NCI-H460 (cell line): ENCODE results near the gene SLC26A4. TPM values are rescaled to one million over a fixed set of nuclear protein-coding genes. Genes with fewer than 3 reads are reported as not detected.

ENCODE experiments used
- DNase-seq: peaks from one replicate; pipeline ENCODE4 v3.0.0-alpha.2; 2016; ENCODE audit warnings: low read depth; ENCODE audit errors: extremely low read depth
- total RNA-seq: library from RNA; depleted of rRNA; stranded (reverse); fragments of >200 nt; shearing (Covaris generic); gene quantifications from 2 replicates; pipeline ENCODE4 v1.2.3, GENCODE V29; 2014

Gene SLC26A4
- total RNA-seq, 1 experiment from 2014 or later: 0.22 TPM

DNA sequence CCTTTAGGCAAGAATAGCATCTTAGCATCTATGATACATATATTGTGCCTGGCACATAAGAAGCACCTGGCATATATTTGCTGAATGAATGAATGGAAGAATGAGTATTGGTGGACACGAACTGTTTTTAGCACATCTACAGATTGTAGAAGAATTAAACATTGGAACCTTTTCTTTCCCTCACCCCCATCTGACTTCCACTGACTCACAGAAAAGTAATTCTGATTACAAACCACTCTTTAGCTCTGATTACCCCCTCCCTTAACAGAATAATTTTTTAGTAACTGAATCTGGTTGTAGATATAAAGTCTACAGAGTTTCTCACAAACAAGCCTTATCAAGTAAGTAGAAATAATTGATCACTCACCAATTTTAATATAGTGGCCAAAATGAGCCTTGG, 31.9 kb downstream of the SLC26A4 start:
- DNase-seq: no peak

- DNase-seq: no peak
These were observed 32.8 kb downstream of the SLC26A4 start for GRCh38 chr7:107693396-107693795.

- DNase-seq: no peak
These were observed 33.8 kb downstream of the SLC26A4 start for GRCh38 chr7:107694386-107694785.

DNA sequence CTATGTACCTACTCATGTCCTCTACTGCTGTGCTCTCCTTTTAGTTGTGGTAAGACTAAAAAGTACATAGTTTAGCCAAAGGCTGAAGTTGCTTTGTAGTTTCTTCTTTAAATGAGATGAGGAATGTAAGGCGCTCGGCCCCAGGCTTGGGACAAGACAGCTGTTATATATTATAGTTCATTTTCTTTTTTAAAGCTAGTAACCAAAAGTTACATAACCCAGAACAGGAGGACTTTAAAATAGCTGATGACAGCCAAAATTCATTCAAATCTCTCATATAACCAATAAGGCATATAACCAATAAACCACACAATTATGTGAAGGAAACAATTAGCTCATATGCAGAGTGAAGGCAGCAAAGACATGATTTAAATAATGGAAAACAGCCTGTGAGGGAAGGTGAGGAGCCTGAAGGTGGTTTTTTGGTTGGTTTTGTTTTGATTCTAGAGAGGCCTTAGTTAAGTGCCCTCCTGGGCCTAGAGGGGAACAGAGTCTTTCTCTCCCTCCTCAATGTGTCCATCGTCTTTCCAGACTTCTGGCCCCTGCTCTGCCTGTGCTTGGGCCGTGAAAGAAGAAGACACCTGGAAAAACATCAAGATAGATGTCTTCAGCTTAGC, 35.8 kb downstream of the SLC26A4 start:
- DNase-seq: no peak

- DNase-seq: no peak
These were observed 36.9 kb downstream of the SLC26A4 start for GRCh38 chr7:107697321-107698049.

- no peak for DNase-seq
These were observed 39.9 kb downstream of the SLC26A4 start for GRCh38 chr7:107700570-107700969.

GRCh38 chr7:107701191-107701590, 40.6 kb downstream of the SLC26A4 start:
- DNase-seq: no peak

DNA sequence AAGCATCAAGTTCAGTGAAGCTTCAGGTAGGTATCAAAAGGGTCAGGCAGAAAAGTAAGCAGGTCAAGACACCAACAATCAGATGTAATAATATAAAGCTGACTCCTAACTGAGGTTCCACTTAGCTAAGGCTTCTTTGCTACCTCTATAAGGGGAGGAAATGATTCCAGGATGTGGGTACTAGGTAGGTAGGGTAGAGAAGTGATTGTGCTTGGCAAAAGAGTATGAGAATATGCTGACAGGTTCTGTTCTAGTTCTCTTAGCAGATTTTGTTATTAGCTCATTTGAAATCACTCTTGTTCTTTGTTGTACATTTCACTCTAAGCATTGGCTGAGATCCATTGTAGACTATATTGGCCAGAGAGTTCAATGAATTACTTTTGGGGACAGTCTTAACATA, 42.6 kb downstream of the SLC26A4 start:
- DNase-seq: no peak

DNA sequence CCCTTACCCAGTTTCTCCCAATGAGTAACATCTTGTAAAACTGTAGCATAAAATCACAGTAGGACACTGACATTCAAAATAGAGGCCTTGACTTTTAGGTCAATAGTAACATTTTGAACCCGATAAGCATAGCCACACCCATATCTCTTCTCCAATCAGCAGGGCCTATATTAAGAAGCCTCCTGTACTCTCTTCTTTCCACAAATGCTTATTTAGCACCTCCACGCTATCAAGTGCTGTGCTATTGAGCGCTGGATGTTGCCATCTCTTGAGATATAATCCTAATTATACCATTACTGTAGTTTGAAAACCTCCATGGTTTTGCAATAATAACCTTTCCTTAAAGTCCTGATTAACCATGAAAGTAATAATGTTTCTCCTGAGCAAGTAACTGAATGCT, 43.2 kb downstream of the SLC26A4 start:
- DNase-seq: no peak

DNA sequence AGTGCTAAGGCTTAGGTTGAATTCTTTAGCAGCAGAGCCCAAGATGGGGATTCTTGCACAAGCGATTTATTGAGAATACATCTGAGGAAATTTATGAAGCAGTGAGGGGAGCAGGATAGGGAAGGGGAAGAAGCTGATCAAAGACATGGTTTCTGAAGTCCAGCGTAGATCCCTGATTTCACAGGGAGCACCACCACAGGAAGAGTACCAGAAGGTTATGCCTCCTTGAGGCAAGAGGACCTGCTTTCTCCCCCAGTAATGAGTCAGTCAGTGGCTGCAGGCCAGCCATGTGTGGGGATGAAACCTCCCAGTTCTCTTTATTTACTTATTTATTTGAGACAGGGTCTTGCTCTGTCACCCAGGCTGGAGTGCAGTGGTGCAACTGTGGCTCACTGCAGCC, 48.3 kb downstream of the SLC26A4 start:
- no peak for DNase-seq

DNA sequence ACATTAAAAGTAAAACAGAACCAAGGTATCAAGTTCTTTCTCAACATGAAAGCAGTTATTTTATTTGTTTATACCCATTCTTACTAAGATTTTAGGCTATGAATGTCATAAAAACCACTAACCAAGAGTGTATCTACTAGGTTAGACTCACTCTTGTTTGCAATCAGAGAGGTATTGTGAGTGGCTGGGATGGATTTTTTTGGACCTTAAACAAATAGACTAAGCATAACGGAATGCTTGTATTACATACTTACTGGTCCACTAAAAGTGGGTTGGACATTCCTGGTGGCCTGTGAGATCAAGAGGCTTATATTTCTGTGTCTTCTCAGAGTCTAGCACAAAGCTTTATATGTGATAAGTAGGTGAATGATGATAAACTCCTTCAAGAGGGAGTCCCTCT, 50.7 kb downstream of the SLC26A4 start:
- no peak for DNase-seq

DNA sequence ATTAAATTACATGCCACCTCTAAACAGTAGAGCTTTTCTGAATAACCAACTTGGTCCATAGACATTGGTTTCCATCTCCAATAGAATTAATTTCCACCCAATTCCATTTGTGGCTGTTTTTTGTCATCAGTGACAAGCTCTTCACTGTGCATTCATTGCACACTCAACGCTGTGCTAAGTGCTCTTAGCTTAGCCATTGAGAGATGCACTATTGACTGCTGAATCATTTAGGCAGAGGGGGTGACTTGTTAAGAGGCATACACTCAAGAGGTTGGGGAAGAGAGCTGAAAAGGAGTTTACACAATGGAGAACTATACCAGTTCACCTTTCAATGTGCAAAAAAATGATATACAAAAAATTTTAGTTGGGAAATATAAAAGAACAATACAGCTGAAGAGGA, 51.4 kb downstream of the SLC26A4 start:
- DNase-seq: no peak

DNA sequence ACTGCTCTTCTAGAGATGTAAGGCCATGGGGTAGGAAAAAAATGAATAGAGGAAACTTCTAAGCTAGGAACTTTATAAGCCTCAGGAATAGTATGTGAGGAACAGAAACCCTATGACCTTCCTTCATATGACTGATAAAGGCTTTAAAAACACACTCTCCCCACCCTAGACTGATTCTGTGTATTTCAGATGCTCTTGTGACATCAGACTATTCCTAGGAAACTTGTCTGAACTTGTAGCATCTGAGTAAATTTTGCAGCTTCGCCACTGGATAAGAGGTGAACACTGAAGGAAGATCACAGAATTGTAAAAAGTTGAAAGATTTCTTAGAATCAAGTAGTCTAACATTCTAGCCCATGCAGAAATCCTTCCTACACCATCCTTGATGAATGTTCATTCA, 52.3 kb downstream of the SLC26A4 start:
- no peak for DNase-seq

GRCh38 chr7:107715531-107715930, 54.9 kb downstream of the SLC26A4 start:
- no peak for DNase-seq

DNA sequence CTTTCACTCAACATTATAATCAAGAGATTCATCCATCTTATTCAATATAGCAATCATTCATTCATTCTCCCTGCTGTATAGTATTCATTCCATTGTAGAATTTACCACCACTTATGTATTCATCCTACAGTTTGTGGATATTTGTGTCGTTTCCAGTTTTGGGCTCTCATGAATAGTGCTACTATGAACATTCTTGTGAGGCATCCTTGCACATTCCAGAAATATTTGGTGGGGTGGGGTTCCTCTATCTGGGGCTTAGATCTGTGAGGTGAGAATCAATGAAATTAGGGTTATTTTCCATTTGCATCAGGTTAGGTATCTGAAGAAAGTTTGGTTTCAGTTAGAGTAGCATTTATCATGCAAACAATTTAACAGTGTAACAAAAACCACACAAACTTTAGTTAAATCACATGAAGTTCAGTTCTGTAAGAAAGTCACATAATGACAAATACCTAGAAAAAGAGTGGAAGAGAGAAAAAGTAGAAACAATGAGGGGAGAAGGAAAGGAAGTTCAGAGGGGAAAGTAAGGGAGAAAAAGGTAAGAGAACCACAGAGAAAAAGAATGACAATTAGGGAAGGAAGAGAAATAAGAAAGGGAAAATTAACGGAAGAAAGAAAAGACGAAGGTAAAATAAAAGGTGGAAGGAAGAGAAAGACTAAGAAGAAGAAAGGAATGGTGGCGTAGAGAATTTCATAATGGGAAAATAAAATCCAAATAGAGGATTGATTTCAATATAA, 58.0 kb downstream of the SLC26A4 start:
- no peak for DNase-seq

GRCh38 chr7:107721286-107721685, 60.7 kb downstream of the SLC26A4 start:
- DNase-seq: no peak

GRCh38 chr7:107723255-107723654, 62.6 kb downstream of the SLC26A4 start:
- no peak for DNase-seq

DNA sequence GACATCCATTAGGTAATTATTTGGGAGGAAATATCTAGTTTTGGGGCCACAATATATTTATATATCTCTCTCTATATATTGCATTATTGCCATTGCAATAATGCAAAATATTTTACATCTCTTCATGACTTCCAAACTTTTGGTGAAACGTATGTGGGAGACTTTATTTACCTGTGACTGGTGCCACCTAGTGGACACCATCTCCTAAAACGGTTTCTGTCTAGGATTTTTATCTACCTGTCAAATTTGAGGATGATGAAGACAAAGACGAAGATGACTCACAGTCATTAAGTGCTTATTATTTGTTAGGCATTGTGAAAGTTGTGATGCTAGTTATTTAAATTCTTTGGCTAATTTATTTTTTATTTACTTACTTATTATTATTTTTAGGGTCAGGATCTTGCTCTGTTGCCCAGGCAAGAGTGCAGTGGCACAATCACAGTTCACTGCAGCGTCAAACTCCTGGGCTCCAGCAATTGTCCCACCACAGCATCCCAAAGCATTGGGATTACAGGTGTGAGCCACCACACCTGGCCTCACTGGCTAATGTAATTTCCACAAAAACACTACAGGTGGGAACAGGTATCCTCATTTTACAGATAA, 64.6 kb downstream of the SLC26A4 start:
- DNase-seq: peak; percentile 50

GRCh38 chr7:107726356-107727130, 65.9 kb downstream of the SLC26A4 start:
- DNase-seq: no peak

DNA sequence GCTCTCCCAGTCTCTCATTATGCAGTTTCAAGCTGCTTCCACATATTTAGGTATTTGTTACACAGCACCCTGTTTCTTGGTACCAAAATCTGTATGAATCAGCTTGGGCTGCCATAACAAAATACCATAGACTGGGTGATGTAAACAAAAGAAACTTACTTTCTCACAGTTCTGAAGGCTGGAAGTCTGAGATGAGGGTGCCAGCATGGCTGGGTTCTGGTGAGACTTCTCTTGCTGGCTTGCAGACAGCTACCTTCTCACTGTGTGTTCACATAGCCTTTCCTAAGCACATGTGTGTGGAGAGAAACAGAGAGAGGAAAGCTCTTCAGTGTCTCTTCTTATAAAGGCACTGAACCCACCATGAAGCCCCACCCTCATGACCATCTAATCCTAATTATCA, 67.6 kb downstream of the SLC26A4 start:
- DNase-seq: no peak
